GM19468 (cell line): Measurements from ENCODE around the gene ANO2.

Source experiments
- ATAC-seq: cut with Tn5 transposase; IDR thresholded peaks from one replicate; pipeline ENCODE4 v1.9.1; 2021; ENCODE audit warnings: mild to moderate bottlenecking, moderate library complexity, moderate number of reproducible peaks; ENCODE audit not compliant: unreplicated experiment; ENCODE audit errors: extremely low read depth

The ANO2 gene

GRCh38 chr12:5611162-5611561 is 333.9 kb downstream of the ANO2 start:
- no peak for ATAC-seq

GRCh38 chr12:5599378-5599777 is 345.7 kb downstream of the ANO2 start:
- no peak for ATAC-seq

- no peak for ATAC-seq
Observed at GRCh38 chr12:5593998-5594397, 351.1 kb downstream of the ANO2 start.

GRCh38 chr12:5593086-5593485 is 352.0 kb downstream of the ANO2 start:
- no peak for ATAC-seq

GRCh38 chr12:5592310-5592709 is 352.7 kb downstream of the ANO2 start:
- ATAC-seq: no peak

GRCh38 chr12:5590316-5590715 is 354.7 kb downstream of the ANO2 start:
- ATAC-seq: no peak

GRCh38 chr12:5589054-5589453 is 356.0 kb downstream of the ANO2 start:
- no peak for ATAC-seq

GRCh38 chr12:5588591-5588990 is 356.5 kb downstream of the ANO2 start:
- ATAC-seq: no peak

GRCh38 chr12:5588176-5588575 is 356.9 kb downstream of the ANO2 start:
- no peak for ATAC-seq

- ATAC-seq: no peak
Observed at GRCh38 chr12:5587711-5588121, 357.3 kb downstream of the ANO2 start.

- no peak for ATAC-seq
Observed at GRCh38 chr12:5586201-5586600, 358.9 kb downstream of the ANO2 start.

GRCh38 chr12:5585178-5585577 is 359.9 kb downstream of the ANO2 start:
- no peak for ATAC-seq

- ATAC-seq: no peak
Observed at GRCh38 chr12:5584412-5585175, 360.5 kb downstream of the ANO2 start.

- no peak for ATAC-seq
Observed at GRCh38 chr12:5582541-5582940, 362.5 kb downstream of the ANO2 start.

GRCh38 chr12:5582018-5582417 is 363.0 kb downstream of the ANO2 start:
- no peak for ATAC-seq

GRCh38 chr12:5581616-5582015 is 363.4 kb downstream of the ANO2 start:
- no peak for ATAC-seq

GRCh38 chr12:5581019-5581418 is 364.0 kb downstream of the ANO2 start:
- no peak for ATAC-seq

- ATAC-seq: no peak
Observed at GRCh38 chr12:5578775-5579174, 366.3 kb downstream of the ANO2 start.

GRCh38 chr12:5577741-5578140 is 367.3 kb downstream of the ANO2 start:
- ATAC-seq: no peak

- no peak for ATAC-seq
Observed at GRCh38 chr12:5577211-5577612, 367.8 kb downstream of the ANO2 start.

- ATAC-seq: no peak
Observed at GRCh38 chr12:5575987-5576386, 369.1 kb downstream of the ANO2 start.

- no peak for ATAC-seq
Observed at GRCh38 chr12:5575232-5575631, 369.8 kb downstream of the ANO2 start.
